ENCODE results near the gene CDC42EP4.

The CDC42EP4 gene

DNA sequence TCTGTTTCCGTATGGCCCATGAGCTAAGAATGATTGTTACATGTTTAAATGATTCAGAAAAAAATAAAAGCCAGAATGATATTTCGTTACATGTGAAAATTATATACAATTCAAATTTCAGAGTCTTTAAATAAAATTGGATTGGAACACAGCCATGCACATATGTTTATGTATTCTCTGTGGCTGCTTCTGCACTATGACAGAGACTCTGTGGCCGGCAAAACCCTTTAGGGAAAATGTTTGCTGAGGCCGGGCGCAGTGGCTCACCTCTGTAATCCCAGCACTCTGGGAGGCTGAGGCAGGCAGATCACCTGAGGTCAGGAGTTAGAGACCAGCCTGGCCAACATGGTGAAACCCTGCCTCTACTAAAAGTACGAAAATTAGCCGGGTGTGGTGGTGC lies 15.9 kb upstream of the CDC42EP4 start:
- H3K4me1 ChIP-seq (ENCODE audit: control insufficient read depth, insufficient read depth, low read length): no peaks in the 10 kb centered on the region
- H3K36me3 ChIP-seq (ENCODE audit: control insufficient read depth in 2 of 2, insufficient read depth in 1 of 2, low read length in 2 of 2): no peaks in the 10 kb centered on the region
- no peak for TF ChIP-seq ZNF362 (tag by site-specific recombination; IDR thresholded peaks at IDR 0.05)
- no peak overlapping the region for H3K27ac ChIP-seq (ENCODE audit: extremely low read depth, low read depth, low read length)
- H3K9me3 ChIP-seq (ENCODE audit: control insufficient read depth, insufficient read depth, low read depth, low read length): no peaks in the 10 kb centered on the region
- CTCF ChIA-PET: no interaction called here
- H3K4me3 ChIP-seq (ENCODE audit: low read depth, low read length): no peak overlapping the region
- POLR2A ChIA-PET: no interaction called here

DNA sequence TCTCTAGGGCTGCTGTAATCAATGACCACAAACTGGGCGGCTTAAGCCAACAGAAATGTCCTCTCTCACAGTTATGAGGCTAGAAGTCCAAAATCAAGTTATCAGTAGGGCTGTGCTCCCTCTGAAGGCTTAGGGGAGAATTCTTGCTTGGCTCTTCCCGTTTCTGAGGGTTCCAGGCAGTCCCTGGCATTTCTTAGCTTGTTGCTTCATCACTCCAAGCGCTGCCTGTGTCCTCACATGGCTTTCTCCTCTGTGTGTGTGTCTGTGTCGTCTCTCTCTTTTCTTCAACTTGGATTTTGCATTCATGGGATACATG lies 13.7 kb upstream of the CDC42EP4 start:
- Histone ChIP-seq H3K27ac (ENCODE audit: extremely low read depth, low read depth, low read length) (no peak overlapping the region), H3K9me3 (ENCODE audit: control insufficient read depth, insufficient read depth, low read depth, low read length) (no peaks in the 10 kb centered on the region), H3K4me1 (ENCODE audit: control insufficient read depth, insufficient read depth, low read length) (no peaks in the 10 kb centered on the region), H3K36me3 (ENCODE audit: control insufficient read depth in 2 of 2, insufficient read depth in 1 of 2, low read length in 2 of 2) (no peaks in the 10 kb centered on the region), H3K4me3 (ENCODE audit: low read depth, low read length) (no peak overlapping the region)
- POLR2A ChIA-PET: interaction anchor here (0.5 kb wide), 1 partner anchor 165 kb away, joined by 3 read pairs; no protein-coding TSS in a partner anchor
- TF ChIP-seq ZNF529 (tag by site-specific recombination; IDR thresholded peaks at IDR 0.05; ENCODE audit: insufficient replicate concordance): no peak
- no peak for TF ChIP-seq ZNF510 (tag by site-specific recombination; IDR thresholded peaks at IDR 0.05; ENCODE audit: insufficient replicate concordance)
- TF ChIP-seq ZNF221 (tag by site-specific recombination; IDR thresholded peaks at IDR 0.05; ENCODE audit: borderline replicate concordance): no peak
- no peak for TF ChIP-seq ZEB2 (tag by site-specific recombination; IDR thresholded peaks at IDR 0.05)
- TF ChIP-seq ZNF629 (tag by site-specific recombination; IDR thresholded peaks at IDR 0.05): no peak
- TF ChIP-seq ZNF654 (tag by site-specific recombination; IDR thresholded peaks at IDR 0.05; ENCODE audit: low read depth): no peak
- no peak for TF ChIP-seq ZNF555 (tag by site-specific recombination; conservative IDR thresholded peaks at IDR 0.05)
- no peak for TF ChIP-seq ZSCAN23 (tag by site-specific recombination; IDR thresholded peaks at IDR 0.05)
- TF ChIP-seq ZNF324 (tag by site-specific recombination; IDR thresholded peaks at IDR 0.05): no peak
- no peak for TF ChIP-seq SP3 (tag by site-specific recombination; IDR thresholded peaks at IDR 0.05)
- no peak for TF ChIP-seq ZNF350 (tag by site-specific recombination; IDR thresholded peaks at IDR 0.05)
- TF ChIP-seq ZNF184 (tag by site-specific recombination; IDR thresholded peaks at IDR 0.05): no peak
- TF ChIP-seq ZIC2 (tag by site-specific recombination; IDR thresholded peaks at IDR 0.05): no peak
- TF ChIP-seq ZNF174 (tag by site-specific recombination; IDR thresholded peaks at IDR 0.05): no peak
- TF ChIP-seq, protein P1, sequence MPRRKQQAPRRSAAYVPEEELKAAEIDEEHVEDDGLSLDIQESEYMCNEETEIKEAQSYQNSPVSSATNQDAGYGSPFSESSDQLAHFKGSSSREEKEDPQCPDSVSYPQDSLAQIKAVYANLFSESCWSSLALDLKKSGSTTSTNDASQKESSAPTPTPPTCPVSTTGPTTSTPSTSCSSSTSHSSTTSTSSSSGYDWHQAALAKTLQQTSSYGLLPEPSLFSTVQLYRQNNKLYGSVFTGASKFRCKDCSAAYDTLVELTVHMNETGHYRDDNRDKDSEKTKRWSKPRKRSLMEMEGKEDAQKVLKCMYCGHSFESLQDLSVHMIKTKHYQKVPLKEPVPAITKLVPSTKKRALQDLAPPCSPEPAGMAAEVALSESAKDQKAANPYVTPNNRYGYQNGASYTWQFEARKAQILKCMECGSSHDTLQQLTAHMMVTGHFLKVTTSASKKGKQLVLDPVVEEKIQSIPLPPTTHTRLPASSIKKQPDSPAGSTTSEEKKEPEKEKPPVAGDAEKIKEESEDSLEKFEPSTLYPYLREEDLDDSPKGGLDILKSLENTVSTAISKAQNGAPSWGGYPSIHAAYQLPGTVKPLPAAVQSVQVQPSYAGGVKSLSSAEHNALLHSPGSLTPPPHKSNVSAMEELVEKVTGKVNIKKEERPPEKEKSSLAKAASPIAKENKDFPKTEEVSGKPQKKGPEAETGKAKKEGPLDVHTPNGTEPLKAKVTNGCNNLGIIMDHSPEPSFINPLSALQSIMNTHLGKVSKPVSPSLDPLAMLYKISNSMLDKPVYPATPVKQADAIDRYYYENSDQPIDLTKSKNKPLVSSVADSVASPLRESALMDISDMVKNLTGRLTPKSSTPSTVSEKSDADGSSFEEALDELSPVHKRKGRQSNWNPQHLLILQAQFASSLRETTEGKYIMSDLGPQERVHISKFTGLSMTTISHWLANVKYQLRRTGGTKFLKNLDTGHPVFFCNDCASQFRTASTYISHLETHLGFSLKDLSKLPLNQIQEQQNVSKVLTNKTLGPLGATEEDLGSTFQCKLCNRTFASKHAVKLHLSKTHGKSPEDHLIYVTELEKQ (tag by site-specific recombination; IDR thresholded peaks at IDR 0.05; ENCODE audit: borderline replicate concordance): no peak
- TF ChIP-seq ZNF660 (tag by site-specific recombination; IDR thresholded peaks at IDR 0.05): no peak
- no peak for TF ChIP-seq ZNF426 (tag by site-specific recombination; IDR thresholded peaks at IDR 0.05)
- TF ChIP-seq FEZF1 (tag by site-specific recombination; IDR thresholded peaks at IDR 0.05): no peak
- CTCF ChIA-PET: no interaction called here

Measured in HEK293 (cell line).